22Rv1 (cell line): ENCODE measurements around the gene EIF1B.

Source experiments
- CTCF ChIP-seq: fragments of 450-650 bp; IDR thresholded peaks from 2 replicates; pipeline ENCODE4 v1.5.1; 2017; ENCODE audit warnings: mild to moderate bottlenecking
- ZFX ChIP-seq: fragments of 450-650 bp; IDR thresholded peaks from 2 replicates; pipeline ENCODE4 v1.6.1; 2017; ENCODE audit warnings: antibody characterized with exemption, borderline replicate concordance

GRCh38 chr3:40336511-40337135, 27.1 kb downstream of the EIF1B start:
- no peak for TF ChIP-seq ZFX
- no peak for TF ChIP-seq CTCF
